GM19463 (cell line): ENCODE results near the gene PDE4C.

Experiments
- ATAC-seq: cut with Tn5 transposase; IDR thresholded peaks from one replicate; pipeline ENCODE4 v1.9.1; 2021; ENCODE audit warnings: mild to moderate bottlenecking, moderate library complexity; ENCODE audit not compliant: unreplicated experiment

PDE4C gene

GRCh38 chr19:18225702-18226468, at the start of gene PDE4C:
TSS of gene PDE4C (minus strand) at chr19:18226438. CDS start at chr19:18226415, 23 bp downstream.
- no peak for ATAC-seq

GRCh38 chr19:18274781-18275356, 48.6 kb upstream of the PDE4C start:
- no peak for ATAC-seq

- ATAC-seq = no peak
Measured at GRCh38 chr19:18274219-18274780, 48.1 kb upstream of the PDE4C start, which contains the start of gene IQCN. TSS of gene IQCN (minus strand) at chr19:18274452. CDS start at chr19:18269478, 4,974 bp downstream.

GRCh38 chr19:18273561-18274218, 47.5 kb upstream of the PDE4C start:
- no peak for ATAC-seq

- no peak for ATAC-seq
Measured at GRCh38 chr19:18271433-18271841, 45.2 kb upstream of the PDE4C start.

GRCh38 chr19:18270326-18270725, 44.1 kb upstream of the PDE4C start:
- no peak for ATAC-seq

- no peak for ATAC-seq
Measured at GRCh38 chr19:18269070-18269723, 43.0 kb upstream of the PDE4C start.

- ATAC-seq = no peak
Measured at GRCh38 chr19:18266771-18267686, 40.8 kb upstream of the PDE4C start.

GRCh38 chr19:18265582-18265981, 39.3 kb upstream of the PDE4C start:
- no peak for ATAC-seq

- no peak for ATAC-seq
Measured at GRCh38 chr19:18264971-18265540, 38.8 kb upstream of the PDE4C start.

- ATAC-seq = no peak
Measured at GRCh38 chr19:18264137-18264854, 38.1 kb upstream of the PDE4C start.

- no peak for ATAC-seq
Measured at GRCh38 chr19:18263324-18264136, 37.3 kb upstream of the PDE4C start.

- ATAC-seq = no peak
Measured at GRCh38 chr19:18262917-18263316, 36.7 kb upstream of the PDE4C start.

- ATAC-seq = no peak
Measured at GRCh38 chr19:18262144-18262543, 35.9 kb upstream of the PDE4C start.

GRCh38 chr19:18261474-18261873, 35.2 kb upstream of the PDE4C start:
- ATAC-seq = no peak

GRCh38 chr19:18259893-18260292, 33.7 kb upstream of the PDE4C start:
- ATAC-seq = no peak

- ATAC-seq = no peak
Measured at GRCh38 chr19:18257503-18258470, 31.5 kb upstream of the PDE4C start.
